Mononuclear cell (primary cell): ENCODE results near the gene TMEM164. TPM values are rescaled to one million over a fixed set of nuclear protein-coding genes. Genes with fewer than 3 reads are reported as not detected.

Experiments used
- H3K27me3 ChIP-seq: 2 replicates; pipeline ENCODE4 v1.6.0; 2011; ENCODE audit warnings: low read length, control low read depth; ENCODE audit not compliant: insufficient read depth
- H3K4me1 ChIP-seq: 2 replicates; pipeline ENCODE4 v1.5.1; 2011; ENCODE audit warnings: mild to moderate bottlenecking, low read length, control low read depth; ENCODE audit not compliant: insufficient read depth
- H3K4me3 ChIP-seq: 2 replicates; pipeline ENCODE4 v1.5.1; 2011; ENCODE audit warnings: mild to moderate bottlenecking, low read length, moderate library complexity
- H3K9me3 ChIP-seq: 2 replicates; pipeline ENCODE4 v1.5.1; 2011; ENCODE audit warnings: low read depth, mild to moderate bottlenecking, control low read depth, low read length
- total RNA-seq: library from RNA; depleted of rRNA; stranded (reverse); fragments of >200 nt; gene quantifications from one replicate; pipeline ENCODE4 v1.2.3, GENCODE V29; 2012

The TMEM164 gene
- total RNA-seq, 1 donor = 13.5 TPM

DNA sequence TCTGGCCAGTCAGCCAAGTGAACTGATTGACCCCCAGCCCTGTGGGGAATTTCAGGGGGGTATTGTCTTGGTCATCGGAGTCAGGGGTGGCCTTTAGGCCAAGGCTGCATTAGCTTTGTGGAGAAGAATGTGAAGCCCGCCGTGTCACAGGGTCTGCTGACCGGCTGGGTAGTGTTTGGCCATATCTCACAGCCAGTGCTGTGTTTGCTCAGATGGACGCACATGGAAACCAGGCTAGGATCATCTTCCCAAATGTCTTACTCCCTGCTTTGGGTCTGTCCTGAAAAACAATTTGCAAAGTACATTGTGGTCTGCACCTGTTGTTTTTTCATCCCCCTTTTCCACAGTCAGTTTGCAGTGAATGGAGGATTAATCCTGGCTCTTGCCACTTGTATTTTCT lies 13.0 kb downstream of the TMEM164 start:
- Histone ChIP-seq H3K27me3 (no peaks in the 10 kb centered on the region), H3K4me1 (peaks cover 26% of the 10 kb centered on the region), H3K9me3 (no peaks in the 10 kb centered on the region), H3K4me3 (no peak overlapping the region)

DNA sequence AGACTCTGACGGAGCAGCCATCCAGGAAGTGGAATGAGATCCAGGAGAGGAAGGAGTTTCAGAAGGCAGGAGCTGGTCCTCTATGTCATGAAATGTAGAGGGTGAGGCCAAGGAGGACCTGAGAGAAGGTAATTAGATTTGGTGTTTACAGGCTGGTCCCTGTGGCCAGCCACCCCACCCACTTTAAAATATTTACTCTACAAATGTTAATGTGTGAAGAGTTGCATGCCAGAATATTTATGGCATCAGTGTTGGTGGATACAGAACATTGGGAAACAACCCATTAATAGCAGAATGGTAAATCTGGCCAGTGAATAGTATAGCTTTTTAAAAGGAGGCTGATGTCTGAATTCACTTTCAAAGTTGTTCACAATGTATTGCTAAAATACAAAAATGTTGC lies 17.6 kb downstream of the TMEM164 start:
- Histone ChIP-seq H3K27me3 (no peaks in the 10 kb centered on the region), H3K4me1 (peaks cover 12% of the 10 kb centered on the region), H3K4me3 (no peak overlapping the region), H3K9me3 (no peaks in the 10 kb centered on the region)

DNA sequence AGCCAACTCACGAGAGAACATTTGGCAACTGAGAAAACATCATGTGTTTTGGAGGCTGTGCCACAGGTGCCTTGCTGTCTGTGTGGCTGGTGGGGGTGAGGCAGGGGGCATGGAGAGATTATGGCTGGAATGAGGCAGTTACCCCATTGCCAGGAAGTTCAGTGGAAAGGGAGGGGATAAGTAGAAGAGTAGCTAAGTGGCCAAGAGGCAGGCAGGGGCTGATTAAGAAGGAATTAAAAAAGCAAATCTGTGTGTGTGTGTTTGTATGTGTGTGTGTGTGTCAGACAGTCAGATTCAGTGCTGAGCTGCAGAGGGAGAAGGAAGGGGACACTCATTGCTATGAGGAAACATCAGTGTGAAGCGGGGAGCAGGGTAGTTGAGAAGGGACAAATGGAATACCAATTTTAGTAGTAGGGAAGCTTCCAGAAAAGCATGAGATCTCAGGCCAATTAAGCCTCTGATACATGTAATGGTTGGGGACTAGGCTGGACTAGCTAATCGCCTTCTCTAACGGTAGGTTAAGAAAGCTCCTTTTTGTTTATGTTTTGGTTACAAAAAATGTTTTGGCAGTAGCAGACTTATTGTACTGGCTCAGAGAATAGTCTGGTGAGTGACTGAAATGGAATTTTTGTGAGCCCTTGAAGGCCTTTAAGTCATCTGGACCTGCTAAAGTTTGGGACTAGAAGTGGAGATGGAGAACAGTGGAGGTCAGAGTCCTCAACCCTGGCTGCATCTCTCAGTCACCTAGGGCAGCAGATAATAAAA lies 18.5 kb downstream of the TMEM164 start:
- H3K4me3 ChIP-seq = no peak overlapping the region
- peaks cover 18% of the 10 kb centered on the region for H3K4me1 ChIP-seq
- H3K27me3 ChIP-seq = no peaks in the 10 kb centered on the region
- no peaks in the 10 kb centered on the region for H3K9me3 ChIP-seq

DNA sequence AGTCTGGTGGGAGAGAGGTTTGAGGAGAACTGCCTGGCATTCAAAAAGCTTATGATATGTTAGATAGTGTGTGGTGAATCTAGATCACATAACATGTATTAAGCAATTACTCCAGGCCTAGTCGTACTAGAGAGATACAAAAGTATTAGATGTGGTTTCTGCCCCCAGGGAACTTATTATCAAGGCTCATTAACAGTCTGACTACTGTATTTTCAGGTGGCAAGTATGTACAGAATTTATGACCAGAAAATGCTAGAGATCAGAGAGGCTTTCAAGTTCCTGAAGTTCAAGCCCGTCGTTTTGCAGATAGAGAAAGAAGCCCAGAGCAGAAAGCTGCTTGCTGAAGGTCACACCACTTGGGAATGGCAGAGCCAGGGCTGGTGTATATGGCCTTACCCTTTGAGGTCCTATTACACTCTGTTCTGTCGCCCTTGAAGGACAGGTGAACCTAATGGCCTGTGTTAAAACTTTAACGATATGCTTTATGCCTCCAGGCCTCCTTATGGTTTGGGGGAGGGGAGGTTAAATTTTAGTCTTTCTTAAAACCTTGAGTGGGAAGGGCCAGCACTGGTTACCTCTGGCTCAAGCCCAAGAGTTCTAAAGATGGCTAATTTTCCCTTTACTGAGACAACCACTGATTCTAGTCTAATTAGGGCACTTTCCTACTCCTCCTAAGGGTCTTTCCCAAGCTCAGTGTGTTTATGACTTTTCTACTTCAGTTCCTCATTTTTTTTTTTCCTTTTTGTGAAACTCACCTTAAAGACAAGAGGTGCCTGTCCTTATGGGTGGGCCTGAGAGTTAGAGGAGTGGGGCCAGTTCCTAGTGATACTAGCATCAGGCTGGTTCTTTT lies 19.9 kb downstream of the TMEM164 start:
- H3K9me3 ChIP-seq = no peaks in the 10 kb centered on the region
- H3K4me1 ChIP-seq = peaks cover 20% of the 10 kb centered on the region
- no peak overlapping the region for H3K4me3 ChIP-seq
- no peaks in the 10 kb centered on the region for H3K27me3 ChIP-seq

DNA sequence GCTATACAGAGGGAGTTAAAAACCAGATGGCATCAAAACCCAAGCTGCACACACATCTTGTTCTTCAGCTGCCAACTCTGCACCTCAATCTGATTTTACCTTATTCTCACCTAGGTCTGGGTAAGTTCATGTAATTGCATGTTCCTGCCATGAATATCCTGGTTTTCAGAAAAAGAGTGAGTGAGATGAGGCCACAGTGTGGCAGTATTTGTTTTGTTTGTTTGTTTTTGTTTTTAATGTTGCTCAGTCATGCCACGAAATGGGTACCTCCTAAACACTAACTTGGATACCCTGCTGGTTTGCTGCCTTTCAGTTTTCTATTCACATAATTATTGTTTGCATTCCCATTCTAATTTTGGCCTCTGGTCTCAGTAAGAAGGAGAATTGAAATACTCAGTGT lies 22.5 kb downstream of the TMEM164 start:
- Histone ChIP-seq H3K4me3 (no peak overlapping the region), H3K27me3 (no peaks in the 10 kb centered on the region), H3K9me3 (no peaks in the 10 kb centered on the region), H3K4me1 (peaks cover 23% of the 10 kb centered on the region)

DNA sequence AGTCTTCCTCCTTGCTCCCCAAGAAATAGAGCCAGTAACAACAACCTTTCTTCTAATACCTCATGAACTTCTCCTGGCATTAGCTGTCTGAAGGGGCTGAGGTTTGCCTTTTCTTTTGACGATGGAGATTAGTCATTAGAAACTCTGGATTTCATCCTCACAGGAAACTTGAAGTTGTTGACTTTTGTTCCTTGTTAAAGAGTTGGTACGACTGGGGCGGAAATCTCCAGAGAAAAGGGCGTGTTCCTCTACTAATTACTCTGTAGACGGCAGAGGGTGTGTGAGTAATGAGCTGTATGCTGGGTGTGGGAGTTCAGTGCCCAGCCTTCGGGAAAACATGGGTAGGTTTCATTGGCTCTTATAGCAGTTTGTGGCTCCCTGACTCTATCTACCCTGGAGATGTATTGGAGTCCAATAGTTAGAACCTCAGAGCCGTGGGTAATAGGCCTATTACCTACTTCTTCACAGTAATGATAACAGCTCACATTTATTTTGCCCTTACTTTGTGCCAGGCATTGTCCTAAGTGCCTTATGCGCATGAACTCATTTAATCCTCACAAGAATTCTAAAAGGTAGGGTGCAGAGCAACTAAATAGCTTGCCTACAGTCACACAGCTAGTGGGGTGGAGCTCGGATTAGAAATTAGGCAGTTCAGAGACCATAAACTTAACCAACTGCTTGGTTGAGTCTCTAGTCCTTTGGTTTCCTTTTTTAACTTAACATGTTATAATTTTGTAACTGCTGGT lies 23.4 kb downstream of the TMEM164 start:
- no peak overlapping the region for H3K4me3 ChIP-seq
- H3K9me3 ChIP-seq = no peaks in the 10 kb centered on the region
- H3K27me3 ChIP-seq = no peaks in the 10 kb centered on the region
- H3K4me1 ChIP-seq = peaks cover 23% of the 10 kb centered on the region

DNA sequence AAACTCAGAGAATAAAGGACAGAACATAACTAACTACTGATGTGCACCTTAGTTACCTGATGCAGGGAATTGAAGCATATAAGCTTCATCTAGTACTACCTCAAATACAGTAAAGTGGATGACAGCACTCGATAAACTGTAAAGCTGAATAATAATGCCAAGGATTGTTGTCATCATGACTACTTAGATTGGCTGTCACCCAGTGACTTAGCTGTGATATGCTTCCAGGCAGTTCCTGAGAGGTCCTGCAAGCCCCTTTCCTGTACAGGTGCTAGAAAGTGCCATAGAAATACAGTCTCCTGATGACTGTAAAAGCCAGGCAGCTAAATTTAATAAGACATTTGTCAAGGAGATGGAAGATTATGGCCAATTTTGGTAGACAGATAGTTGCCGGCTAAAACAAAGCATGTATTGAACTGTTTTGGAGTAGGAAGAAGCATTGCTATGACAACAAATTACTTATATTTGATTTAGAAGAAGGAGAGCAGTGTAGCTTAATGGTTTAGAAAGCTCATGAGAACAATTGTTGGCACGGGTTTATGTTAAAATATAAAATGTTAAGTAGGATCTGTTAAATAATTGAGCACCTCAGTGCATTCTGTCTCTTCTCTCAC lies 29.7 kb downstream of the TMEM164 start:
- peaks cover 8% of the 10 kb centered on the region for H3K4me1 ChIP-seq
- H3K9me3 ChIP-seq = no peaks in the 10 kb centered on the region
- H3K27me3 ChIP-seq = no peaks in the 10 kb centered on the region
- no peak overlapping the region for H3K4me3 ChIP-seq

DNA sequence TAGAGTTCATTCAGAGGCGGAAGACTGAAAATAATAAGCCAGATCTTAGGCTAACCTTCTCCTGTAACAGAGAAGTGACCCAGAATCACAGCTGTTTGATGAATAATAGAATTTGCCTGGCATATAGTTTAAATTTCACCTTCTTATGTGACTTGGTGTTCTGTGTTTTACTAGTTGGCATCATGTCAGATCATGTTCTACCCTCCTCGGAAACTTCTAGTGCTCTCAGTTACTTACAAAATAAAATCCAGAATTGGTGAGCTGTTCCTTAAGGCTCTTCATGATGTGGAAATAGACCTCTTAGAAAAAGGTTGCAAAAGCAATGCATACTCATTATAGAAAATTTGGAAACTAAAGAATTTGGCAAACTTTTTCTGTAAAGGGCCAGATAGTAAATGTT lies 31.1 kb downstream of the TMEM164 start:
- H3K9me3 ChIP-seq = no peaks in the 10 kb centered on the region
- no peaks in the 10 kb centered on the region for H3K27me3 ChIP-seq
- H3K4me3 ChIP-seq = no peak overlapping the region
- peaks cover 8% of the 10 kb centered on the region for H3K4me1 ChIP-seq

DNA sequence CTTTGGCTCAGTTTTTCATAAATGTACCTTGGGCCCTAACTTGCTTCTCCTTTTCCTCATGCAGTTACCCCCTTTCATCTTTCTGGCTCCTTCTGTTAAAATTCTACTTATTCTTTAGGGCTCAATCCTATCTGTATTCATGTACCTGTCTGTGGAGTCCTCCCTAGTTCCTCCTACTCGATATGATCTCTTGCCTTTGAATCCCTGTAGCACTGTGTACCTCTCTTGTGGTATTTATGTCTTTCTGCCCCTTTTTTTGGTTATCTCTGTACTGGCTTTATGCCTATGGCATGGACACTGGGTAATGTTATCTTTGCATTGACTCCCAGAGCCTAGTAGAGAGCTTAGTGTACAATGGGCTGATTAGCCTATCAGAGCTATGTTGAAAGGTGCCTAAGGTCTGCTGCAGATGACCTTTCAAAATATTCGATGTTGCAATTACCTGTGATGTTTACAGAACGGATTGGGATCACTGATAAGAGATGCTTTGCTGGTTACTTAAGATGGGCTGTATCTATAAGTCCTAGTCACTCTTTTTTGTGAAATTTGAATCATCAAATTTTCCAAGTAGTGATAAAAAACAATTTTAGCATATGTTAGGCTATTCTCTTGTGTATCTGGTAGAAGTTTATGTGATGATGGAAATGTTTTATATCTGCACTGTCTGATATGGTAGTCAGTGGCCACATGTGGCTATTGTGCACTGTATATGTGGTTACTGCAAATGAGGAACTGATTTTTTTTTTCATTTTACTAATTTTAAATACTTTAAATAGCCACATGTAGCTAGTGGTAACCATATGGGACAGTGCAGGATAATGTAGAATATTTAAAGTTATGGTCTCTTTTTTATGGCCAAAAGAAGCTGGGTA lies 33.5 kb downstream of the TMEM164 start:
- Histone ChIP-seq H3K9me3 (no peaks in the 10 kb centered on the region), H3K4me3 (no peak overlapping the region), H3K4me1 (peaks cover 7% of the 10 kb centered on the region), H3K27me3 (no peaks in the 10 kb centered on the region)

DNA sequence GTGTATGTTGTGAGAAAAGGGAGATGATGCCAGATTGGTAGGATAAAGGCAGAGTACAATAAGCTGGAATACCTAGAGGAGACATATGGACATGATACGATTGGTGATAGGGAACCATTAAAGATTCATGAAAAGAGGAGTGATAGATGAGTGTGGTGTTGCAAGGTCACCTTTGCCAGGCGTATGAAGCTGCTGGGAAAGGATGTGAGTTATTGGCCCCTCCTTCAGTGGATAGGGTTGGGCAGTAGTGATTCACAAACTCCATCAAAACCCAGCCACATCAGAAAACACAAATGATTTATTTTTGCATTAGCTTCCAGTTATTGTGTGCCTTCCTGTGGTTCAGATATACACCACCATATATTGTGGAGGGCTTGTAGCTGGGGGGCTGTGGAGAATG lies 34.3 kb downstream of the TMEM164 start:
- no peak overlapping the region for H3K4me3 ChIP-seq
- no peaks in the 10 kb centered on the region for H3K27me3 ChIP-seq
- no peaks in the 10 kb centered on the region for H3K9me3 ChIP-seq
- H3K4me1 ChIP-seq = peaks cover 12% of the 10 kb centered on the region

DNA sequence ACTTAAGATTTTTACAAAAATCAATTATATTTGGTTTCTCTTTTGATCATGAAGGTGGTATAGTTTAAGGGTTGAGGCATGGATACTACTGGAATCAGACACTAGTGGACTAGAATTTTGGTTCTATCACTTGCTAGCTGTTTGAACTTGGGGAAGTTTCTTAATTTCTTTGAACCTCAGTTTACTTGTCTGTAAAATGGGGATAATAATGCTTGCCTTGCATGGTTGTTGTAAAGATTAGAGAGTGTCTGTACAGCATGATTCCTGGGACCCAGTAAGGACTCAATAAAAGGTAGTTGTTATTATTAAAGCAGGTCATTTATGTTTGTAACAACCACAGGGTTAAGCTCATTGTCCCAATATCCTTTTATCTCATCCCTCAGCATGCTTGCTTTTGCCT lies 36.0 kb downstream of the TMEM164 start:
- peaks cover 21% of the 10 kb centered on the region for H3K4me1 ChIP-seq
- H3K4me3 ChIP-seq = no peak overlapping the region
- H3K27me3 ChIP-seq = no peaks in the 10 kb centered on the region
- no peaks in the 10 kb centered on the region for H3K9me3 ChIP-seq

DNA sequence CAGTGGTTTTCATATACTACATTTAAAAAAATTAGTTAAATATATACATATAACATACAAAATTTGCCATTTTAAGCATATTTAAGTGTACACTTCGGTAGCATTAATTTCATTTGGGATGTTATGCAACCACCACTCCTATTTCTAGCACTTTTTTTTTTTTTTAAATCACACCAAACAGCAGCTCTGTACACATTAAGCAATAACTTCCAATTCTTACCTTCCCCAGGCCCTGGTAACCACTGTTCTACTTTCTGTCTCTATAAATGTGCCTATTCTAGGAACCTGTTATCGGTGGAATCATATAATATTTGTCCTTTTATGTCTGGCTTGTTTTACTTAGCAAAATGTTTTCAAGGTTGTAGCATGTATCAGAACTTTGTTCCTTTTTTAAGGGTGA lies 39.1 kb downstream of the TMEM164 start:
- no peaks in the 10 kb centered on the region for H3K9me3 ChIP-seq
- H3K27me3 ChIP-seq = no peaks in the 10 kb centered on the region
- H3K4me3 ChIP-seq = no peak overlapping the region
- H3K4me1 ChIP-seq = peaks cover 34% of the 10 kb centered on the region

DNA sequence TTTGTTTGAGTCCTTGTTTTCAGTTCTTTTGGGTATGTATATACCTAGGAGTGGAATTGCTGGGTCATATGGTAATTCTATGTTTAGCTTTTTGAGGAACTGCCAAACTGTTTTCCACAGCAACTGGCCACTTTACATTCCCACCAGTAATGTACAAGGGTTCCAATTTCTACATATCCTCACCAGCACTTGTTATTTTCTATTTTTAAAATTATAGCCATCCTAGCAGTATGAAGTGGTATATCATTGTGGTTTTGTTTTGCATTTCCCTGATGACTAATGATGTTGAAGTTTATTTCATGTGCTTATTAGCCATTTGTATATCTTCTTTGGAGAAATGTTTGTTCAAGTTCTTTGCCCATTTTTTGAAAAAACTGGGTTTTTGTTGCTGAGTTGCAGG lies 39.6 kb downstream of the TMEM164 start:
- H3K27me3 ChIP-seq = no peaks in the 10 kb centered on the region
- no peak overlapping the region for H3K4me3 ChIP-seq
- no peaks in the 10 kb centered on the region for H3K9me3 ChIP-seq

DNA sequence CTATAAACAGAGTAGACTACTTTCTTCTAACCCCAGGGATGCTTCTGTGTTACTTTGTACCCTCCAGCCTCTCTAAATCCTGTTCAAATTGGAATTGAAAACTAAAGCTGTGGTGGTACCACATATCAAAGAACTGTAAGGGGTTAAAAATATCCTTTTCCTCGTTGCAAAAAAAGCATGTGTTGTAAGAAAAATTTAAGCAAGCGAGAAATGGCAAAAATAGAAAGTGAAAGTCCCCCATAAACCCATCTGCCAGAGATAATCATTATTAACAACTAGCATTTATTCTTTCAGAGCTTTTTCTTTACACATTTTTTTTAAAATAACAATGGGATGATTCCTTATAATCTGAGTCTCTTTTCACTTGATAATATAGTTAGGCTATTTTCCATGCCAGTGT lies 40.6 kb downstream of the TMEM164 start:
- no peaks in the 10 kb centered on the region for H3K27me3 ChIP-seq
- H3K4me1 ChIP-seq = peaks cover 34% of the 10 kb centered on the region
- H3K9me3 ChIP-seq = no peaks in the 10 kb centered on the region
- H3K4me3 ChIP-seq = no peak overlapping the region

More for the DNA sequence above, 39.6 kb downstream of the TMEM164 start:
- H3K4me1 ChIP-seq = peaks cover 34% of the 10 kb centered on the region
